GM18870 (cell line): ENCODE data around the gene NF2.

Experiments used
- ATAC-seq: cut with Tn5 transposase; IDR thresholded peaks from one replicate; pipeline ENCODE4 v1.9.1; 2021; ENCODE audit warnings: moderate library complexity; ENCODE audit not compliant: unreplicated experiment

The NF2 gene

DNA sequence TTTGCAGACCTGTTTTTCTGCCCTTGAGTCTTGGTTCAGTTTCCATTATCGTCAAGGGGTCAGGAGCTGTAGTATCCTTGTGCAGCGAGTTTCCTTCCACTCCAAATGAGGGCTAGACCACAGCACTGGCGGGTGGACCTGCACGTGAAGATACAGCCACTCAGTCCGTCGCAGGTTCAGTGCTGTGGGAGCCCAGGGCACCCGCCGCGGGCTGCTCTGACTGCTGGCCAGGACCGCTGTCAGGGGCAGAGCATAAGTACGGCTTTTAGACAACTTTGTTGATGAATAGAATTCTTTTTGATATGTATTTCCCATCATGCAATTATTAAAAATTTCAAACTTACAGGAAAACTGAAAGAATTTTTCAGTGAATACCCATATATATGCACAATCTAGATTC lies 56.6 kb downstream of the NF2 start:
- no peak for ATAC-seq

DNA sequence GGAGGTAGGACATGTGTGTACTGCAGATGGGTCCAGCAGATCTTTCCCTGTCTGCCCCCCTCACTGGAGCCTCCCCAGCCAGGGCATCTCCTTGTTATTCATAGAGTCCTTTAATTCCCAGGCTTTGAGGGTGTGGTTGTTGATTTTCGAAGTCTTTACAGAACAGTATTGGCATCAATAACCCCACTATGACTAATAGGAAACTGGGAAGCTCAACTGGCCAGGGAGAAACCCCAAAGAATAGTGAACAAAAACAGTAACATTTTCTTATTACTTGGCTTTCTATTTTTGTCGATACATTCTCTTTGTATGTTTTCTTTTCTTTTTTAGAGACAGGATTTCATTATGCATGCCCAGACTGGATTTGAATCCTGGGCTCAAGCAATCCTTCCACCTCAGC lies 57.9 kb downstream of the NF2 start:
- ATAC-seq, result no peak

DNA sequence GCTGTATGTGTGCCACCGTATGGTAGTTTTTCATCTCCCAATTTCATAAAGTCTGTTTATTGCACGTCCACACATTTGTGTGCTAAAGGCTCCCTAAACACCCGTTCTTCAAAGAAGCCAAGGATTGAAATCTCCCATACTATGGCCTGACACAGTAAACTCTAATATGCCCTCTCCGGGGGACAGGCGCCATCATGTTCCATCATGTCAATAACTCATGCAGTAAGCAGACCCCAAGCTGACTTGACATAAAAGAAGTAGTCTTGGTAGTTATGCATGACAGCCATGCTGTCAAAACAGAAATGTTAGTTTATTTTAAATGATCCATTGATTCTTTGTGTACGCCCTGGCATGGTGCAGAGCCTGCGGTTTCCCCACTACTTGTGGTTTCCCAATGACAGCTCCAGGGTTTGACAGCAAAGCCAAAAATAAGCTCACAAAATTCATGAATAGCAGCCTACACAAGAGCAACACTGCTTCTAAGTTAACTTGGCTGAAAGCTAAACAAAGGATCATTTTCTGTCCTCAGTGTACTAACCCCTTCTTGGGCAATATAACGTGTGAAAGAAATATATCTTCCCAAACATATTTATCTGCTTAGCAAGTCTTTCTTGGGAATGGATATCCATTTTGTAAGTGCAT lies 59.9 kb downstream of the NF2 start:
- no peak for ATAC-seq

DNA sequence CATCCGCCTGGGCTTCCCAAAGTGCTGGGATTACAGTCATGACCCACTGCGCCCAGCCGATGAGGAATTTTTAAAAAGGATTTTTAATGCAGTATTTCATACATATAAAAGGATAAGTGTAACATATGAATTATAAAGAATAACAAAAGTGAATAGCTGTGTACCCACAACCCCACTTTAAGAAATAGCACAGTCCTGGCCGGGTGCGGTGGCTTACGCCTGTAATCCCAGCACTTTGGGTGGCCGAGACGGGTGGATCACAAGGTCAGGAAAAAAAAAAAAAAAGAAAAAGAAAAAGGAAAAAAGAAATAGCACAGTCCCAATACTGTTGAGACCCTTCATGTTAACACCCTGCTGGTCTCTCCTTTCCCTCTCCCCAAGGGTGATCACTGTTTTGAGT lies 62.1 kb downstream of the NF2 start:
- ATAC-seq, result no peak

DNA sequence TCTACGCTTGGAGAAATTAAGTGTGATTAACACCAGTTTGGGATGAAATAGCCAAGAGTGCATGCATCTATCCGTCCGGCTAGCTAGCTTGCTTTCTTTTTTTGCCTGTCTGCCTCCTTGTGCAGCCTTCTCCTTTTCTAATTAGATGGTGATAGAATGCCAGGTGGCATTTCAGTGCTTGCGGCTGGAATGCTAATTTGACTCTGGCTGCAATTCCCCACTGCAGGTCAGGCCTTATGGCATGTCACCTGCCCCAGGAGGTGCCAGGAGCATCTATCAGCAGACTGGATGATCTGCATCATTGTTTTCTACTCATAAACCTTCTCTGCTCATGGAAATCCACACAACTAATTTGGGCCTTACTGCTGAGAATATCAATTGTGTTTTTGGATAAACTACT lies 65.2 kb downstream of the NF2 start:
- ATAC-seq, result no peak

DNA sequence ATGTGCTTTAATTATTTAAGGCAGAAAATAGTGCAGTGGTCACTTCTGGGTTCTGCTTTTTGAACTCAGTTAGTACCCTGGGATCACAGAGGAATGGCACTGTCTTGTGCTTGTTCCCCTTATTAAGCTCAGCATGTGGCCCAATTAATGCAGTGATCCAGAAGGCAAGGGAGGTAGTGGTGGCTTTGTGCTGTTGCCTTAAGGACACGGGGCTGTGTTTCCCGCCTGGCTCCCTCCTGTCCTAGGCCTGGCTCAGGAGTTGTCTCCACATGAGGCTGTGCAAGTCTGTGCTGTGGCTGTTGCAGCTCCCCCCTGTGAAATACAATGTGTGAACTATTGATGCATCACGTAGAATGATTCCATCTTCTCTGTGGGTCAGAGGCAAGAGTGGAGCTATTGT lies 67.2 kb downstream of the NF2 start:
- ATAC-seq, result no peak

DNA sequence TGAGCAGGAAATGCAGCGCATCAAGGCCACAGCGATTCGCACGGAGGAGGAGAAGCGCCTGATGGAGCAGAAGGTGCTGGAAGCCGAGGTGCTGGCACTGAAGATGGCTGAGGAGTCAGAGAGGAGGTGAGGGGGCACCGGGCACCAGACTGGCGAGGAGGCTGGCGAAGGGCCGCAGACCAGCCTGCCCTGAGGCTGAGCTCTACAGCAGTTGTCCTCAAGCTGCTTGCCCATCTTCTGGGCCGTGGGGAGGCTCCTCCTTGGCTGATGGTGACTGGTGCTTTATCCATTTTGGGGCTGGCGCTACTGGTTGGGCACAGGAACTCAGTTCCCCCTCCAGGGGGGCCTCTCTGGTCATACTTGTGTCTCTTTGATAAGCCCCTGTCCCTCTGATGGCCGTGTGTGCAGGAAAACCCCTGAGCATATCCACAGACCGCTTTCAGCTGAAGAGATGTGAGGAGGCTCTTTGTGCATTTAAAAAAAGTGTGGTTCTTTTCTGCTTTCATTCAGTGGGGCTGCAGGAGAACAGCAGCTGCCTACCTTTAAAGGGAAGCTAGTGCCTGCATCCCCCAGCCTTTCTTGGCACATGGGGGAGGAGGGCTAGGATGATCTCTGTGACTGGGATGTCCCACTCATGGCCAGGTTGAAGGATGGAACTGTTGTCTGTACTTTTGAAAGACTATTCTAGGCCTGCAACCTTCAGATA lies 70.1 kb downstream of the NF2 start:
- no peak for ATAC-seq

DNA sequence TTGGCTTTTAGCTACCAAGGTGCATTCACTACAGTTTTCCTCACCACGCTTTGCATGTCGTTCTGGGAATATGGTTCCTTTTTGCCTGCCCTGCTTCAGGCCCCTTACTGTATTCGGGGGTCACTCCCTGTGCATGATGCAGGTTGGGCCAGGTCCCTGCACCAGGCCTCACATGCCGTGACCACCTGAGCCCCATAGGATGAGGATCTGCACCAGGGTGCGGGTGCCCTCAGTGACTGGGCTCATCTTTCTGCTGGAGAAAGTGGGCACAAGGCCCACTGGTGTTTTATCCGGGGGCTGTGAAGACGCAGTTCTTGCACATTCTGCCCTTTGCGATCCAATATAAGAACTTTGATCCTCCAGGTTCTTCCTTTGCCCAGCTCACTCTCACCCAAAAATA lies 70.7 kb downstream of the NF2 start:
- no peak for ATAC-seq

DNA sequence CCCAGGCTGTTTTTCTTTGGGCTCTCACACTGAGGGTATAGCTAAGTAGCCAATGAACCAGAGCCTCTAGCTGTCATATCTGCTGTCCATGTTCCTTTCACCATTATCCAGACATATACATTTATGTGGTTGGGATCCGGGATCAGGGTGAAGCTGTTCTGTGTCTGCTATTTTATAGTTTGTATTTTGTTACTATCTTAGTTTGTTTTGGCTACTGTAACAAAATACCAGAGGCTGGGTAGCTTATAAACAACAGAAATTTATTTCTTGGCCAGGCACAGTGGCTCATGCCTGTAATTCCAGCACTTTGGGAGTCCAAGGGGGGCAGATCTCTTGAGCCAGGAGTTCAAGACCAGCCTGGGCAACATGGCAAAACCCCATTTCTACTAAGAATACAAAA lies 75.9 kb downstream of the NF2 start:
- ATAC-seq, result no peak

DNA sequence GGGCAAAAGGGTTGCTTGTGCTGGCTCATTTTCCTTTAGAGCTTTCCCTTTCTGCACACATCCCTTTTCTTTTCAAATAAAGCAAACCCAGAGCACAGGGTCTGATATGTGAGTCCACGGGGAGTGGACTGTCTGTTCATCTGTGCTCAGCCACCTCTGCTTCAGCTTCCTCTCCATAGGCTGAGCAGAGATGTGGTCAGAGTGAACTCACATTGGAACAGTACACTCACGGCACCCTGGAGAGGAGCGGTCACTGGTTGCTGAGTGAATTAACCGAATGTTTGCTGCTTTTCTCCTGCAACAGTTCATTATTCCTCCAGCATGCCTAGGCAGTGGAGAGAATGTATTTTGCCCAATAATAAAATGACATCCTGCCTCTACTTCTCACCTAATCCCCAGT lies 80.1 kb downstream of the NF2 start:
- no peak for ATAC-seq

DNA sequence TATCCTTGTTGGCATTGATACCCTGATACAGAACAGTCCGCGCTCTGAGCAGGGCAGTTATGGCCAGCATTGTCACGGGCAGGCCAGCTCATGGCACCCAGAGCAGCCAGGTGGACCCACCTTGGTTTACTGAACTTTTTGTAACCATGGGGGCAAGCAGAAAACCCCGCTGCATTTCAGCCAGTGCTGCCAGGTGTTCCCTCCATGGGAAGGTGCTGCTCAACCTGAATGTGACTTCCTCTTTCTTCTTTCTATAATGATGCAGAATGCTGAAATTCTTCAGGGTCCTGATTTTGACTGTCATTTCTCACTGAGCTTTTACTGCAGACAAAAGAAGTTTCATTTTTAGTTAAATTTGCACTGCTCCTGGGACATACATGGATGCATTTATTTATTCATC lies 80.8 kb downstream of the NF2 start:
- ATAC-seq, result no peak

DNA sequence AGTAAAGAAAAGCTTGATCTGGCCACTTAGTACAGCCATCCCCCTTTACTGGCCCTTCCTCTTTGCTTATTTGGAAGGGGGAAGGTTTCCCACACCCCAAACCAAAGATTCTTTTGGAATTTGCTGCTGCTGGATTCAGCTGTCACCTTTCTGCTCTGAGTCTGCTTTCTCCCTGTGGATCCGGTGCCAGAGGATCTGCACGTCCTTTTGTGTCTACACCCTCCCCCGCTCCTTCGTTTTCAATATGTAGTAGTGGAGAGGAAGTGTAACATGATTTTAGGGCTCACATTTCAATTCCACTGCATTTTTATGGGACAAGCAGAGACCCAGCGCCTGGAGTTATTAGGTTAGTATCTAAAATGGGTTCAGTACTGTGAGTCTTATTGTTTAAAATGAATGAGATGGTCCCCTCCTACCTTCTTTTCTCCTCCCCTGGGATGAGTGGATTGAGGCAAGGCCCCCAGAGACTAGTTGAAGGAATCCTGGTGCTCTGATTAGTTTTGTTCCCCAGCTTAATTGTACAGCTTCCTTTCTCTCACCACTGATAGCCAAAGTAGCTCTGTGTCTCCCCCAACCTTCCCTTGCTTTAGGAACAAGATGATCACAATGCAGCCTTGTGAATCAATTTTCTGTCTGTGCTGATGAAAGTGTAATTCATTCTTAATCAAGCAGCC lies 85.9 kb downstream of the NF2 start:
- no peak for ATAC-seq

DNA sequence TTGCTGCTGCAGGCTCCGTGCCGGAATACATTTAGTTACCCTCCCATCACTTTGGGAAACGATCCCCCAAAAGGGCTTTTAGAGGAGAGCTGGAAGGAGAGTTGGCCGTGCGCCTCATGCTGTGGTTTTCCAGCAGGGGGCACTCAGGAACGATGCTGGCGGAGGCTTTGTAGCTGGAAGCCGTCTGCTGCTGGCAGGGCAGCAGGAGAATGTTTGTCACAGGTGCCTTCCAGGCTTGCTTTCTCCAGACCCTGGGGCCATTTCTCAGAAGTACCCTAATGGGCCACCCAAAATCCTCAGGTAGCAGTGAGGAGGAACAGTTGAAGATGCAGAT lies 86.4 kb downstream of the NF2 start:
- ATAC-seq, result no peak

DNA sequence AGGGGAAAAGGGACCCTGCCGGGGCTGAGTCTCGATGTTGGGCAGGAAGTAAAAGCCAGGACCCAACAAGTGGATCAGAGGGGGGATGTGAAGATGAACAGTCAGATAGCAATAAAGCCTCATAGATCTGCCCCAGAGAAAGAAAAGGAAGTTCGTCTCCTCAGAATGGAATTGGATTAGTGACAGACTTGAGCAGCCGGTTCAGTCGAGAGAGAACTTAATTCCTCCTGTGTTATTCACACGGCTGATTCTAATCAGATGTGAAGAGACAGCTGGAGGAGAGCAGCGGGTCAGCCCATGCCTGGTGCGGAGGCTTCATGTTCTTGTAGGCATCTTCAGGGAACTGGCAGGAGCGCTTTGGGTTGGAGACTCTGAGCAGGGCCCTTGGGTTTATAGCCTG lies 87.0 kb downstream of the NF2 start:
- ATAC-seq, result no peak

DNA sequence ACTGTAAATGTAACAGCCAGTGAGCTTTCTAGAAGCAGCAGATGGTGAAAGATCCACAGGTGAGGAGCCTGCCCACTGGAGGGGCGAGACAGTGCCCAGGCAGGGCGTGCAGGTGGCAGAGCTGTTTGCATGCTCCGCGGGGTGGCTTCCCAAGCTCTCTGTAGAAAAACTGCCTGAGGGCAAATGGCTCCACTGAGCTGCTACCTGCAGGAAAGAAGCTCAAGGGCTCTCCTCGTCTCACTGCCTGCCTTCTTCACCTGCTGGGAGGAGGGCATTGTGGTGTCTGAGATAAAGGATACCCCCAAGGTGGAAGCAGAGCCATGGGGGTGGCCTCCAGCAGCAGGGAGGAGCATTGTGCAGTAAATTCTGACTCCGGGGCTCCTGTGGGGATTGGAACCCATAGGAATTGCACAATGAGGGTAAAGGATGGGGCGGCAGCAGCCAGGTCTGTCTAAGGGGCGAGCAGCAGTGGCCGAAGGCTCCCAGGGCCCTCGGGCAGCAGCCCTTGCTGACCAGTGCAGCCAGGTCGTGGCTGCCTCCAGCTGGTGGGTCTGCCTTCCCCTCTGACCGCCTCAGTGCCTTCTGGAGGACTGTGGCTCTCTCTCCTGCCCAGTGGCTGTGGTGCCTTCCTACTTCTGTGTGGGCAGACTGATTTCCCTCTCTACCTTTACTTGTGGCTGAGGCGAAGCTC lies 88.3 kb downstream of the NF2 start:
- ATAC-seq, result no peak

DNA sequence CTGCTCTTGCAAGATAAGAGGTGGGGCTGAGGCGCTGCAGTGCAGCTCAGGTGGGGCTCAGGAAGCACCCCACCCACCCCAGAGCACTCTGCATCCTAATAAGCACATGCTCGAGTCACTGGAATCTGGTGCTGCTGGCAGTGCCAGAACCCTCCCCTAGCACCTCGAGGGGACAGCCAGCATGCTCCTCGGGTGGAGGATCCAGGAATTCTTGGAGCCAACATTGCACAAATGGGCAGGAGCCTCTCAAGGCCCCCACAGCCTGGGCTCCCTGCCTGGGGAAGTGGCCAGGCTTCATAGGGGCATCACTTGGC lies 88.9 kb downstream of the NF2 start:
- no peak for ATAC-seq

DNA sequence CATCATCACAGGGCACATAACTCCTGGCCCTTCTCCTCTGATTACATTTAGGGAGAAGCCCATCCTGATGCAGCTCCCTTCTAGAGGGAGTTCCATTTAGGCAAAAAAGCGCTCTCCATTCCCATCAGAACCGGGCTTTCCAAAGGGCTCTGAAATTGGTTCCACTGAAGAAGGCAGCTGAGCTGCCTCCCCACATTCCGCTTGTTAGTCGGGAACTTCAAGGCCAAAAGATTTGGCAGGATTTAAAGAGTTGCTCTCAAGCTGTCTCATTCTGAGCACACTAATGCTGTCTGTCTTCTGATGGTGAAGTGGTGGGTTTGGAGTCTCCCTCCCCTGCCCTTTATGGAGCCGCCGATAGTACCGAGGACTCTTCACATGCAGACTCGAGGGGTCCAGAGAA lies 89.7 kb downstream of the NF2 start:
- ATAC-seq, result no peak

DNA sequence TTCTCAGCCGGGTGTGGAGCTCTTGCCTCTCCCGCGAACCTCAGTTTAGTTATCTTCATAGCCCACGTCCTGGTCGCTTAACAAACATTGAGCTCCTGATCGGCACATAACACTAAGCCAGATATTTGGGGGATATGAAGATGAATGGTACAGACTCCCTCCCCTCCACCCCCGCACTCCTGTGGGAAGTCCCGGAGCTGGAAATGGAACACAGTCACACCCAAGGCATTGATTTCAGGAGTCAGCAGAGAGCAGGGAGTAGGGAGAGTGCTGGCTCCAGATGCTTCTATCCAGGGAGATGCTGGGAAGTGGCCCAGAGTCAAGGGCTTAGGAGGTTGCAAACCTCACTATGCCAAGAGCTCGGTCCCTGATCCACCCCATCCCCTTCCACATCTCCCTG lies 90.2 kb downstream of the NF2 start:
- no peak for ATAC-seq

DNA sequence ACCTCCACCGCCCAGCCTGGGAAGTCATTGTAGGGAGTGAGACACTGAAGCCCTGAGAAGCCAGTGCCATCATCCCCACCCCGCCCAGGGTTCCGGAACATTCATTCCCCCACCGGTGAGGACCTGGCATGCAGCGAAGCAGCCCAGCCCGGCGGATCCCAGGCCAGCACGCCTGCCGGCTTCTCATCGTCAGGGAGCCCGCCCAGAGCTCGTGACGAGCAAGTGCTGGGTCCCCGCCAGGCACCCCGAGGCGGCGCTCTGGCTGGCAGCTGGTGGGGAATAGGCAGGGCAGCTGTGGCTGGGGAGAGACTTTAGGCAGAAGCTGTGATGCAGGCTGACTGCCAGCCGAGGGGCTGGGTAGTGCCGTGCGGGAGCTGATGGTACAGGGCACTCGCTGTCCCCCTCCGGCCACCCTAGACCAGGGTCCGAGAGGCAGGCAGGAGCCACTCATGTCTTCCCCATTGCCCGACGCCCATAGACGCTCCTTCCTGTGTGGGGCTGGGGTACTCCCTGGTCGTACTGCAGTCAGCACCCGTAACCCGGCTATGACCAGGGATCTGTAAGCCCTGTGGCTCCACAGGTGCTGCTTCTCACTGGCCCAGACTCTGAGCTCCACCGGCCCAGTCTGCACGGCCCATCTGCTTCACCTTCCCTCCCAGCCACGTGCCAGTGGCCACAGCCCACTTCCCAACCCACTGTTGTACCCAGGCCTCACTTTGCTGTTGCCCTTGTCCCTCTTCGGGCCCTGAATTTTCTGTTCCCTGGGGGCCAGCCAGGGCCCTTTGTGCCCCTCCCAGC lies 91.9 kb downstream of the NF2 start:
- no peak for ATAC-seq

DNA sequence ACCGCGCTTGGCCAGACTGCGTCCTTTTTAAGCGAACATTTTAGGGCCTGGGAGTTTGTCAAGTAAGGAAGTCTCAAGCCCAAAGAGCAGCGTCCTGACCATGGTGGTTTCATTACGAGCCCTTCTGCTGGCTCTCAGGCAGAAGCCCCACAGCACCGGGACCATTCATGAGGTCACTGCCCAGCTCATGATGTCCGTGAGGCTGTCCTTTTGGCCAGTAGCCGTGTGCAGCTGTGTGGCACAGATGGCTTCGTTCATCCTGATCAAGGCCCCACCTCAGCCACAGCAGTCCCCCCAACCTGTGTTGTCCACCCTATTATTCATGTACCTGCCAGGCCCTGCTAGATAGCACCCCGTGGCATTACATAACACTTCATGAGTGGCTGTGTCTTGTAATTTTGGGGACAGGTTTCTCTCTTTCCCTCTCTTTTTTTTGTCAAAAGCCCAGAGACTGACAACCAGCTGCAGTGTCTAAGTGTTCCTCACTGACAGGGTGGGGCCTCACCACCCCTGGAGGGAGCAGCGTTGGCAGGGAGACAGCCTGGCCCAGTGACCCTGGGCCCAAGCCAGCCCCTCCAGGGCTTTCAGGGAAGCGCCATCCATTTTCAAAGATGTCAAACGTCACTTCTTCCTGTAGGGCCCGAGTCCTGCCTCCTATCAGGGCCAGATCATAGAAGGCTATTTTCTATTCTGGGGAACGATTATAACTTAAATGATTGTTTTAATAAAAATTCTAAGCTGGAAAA lies 94.6 kb downstream of the NF2 start:
- no peak for ATAC-seq
